Osteocyte (in vitro differentiated cells): Measurements from ENCODE around the gene ALPK3. TPM values are rescaled to one million over a fixed set of nuclear protein-coding genes. Genes with fewer than 3 reads are reported as not detected.

Experiments used
- DNase-seq: peaks from one replicate; pipeline ENCODE4 v3.0.0; 2021; ENCODE audit warnings: mixed read lengths; ENCODE audit not compliant: unreplicated experiment; ENCODE audit errors: extremely low spot score
- H3K27ac Mint-ChIP-seq: one replicate; pipeline ENCODE4 v1.8.0; 2021; ENCODE audit warnings: mild to moderate bottlenecking, mixed read lengths; ENCODE audit not compliant: unreplicated experiment
- H3K27me3 Mint-ChIP-seq: one replicate; pipeline ENCODE4 v1.8.0; 2021; ENCODE audit warnings: mixed read lengths; ENCODE audit not compliant: unreplicated experiment
- H3K36me3 Mint-ChIP-seq: one replicate; pipeline ENCODE4 v1.8.0; 2021; ENCODE audit warnings: mixed read lengths; ENCODE audit not compliant: unreplicated experiment
- H3K4me1 Mint-ChIP-seq: one replicate; pipeline ENCODE4 v1.8.0; 2021; ENCODE audit warnings: mixed read lengths; ENCODE audit not compliant: unreplicated experiment
- H3K4me3 Mint-ChIP-seq: one replicate; pipeline ENCODE4 v1.8.0; 2021; ENCODE audit warnings: mild to moderate bottlenecking, moderate library complexity, mixed read lengths; ENCODE audit not compliant: unreplicated experiment
- H3K9me3 Mint-ChIP-seq: one replicate; pipeline ENCODE4 v1.8.0; 2021; ENCODE audit warnings: mixed read lengths; ENCODE audit not compliant: unreplicated experiment
- CTCF ChIP-seq: fragments of 200-600 bp; sonication (generic); IDR thresholded peaks from 2 replicates; pipeline ENCODE4 v1.5.0; 2021; ENCODE audit warnings: antibody characterized with exemption, mild to moderate bottlenecking, moderate library complexity
- total RNA-seq: library from RNA; stranded (reverse); gene quantifications from 2 replicates; pipeline ENCODE4 v1.2.1, GENCODE V29; 2021

Gene ALPK3
- total RNA-seq, 1 donor from 2014 or later: 0.27 TPM

- Mint-ChIP-seq H3K36me3 (no peaks in the 10 kb centered on the region), H3K4me3 (no peak overlapping the region), H3K4me1 (peaks cover 2% of the 10 kb centered on the region), H3K9me3 (no peaks in the 10 kb centered on the region), H3K27me3 (peaks cover 17% of the 10 kb centered on the region), H3K27ac (no peak overlapping the region)
- no peak for DNase-seq
- TF ChIP-seq CTCF: no peak
These were observed 70.8 kb downstream of the ALPK3 start for GRCh38 chr15:84887938-84888337.

- Mint-ChIP-seq H3K36me3 (no peaks in the 10 kb centered on the region), H3K27ac (no peak overlapping the region), H3K27me3 (peaks cover 17% of the 10 kb centered on the region), H3K4me1 (peaks cover 2% of the 10 kb centered on the region), H3K4me3 (no peak overlapping the region), H3K9me3 (no peaks in the 10 kb centered on the region)
- no peak for TF ChIP-seq CTCF
- DNase-seq: no peak
These were observed 71.5 kb downstream of the ALPK3 start for GRCh38 chr15:84888639-84889038.

- H3K4me1 Mint-ChIP-seq: peaks cover 2% of the 10 kb centered on the region
- H3K27me3 Mint-ChIP-seq: peaks cover 16% of the 10 kb centered on the region
- DNase-seq: no peak
- no peak for TF ChIP-seq CTCF
- no peaks in the 10 kb centered on the region for H3K36me3 Mint-ChIP-seq
- no peak overlapping the region for H3K4me3 Mint-ChIP-seq
- no peak overlapping the region for H3K27ac Mint-ChIP-seq
- H3K9me3 Mint-ChIP-seq: no peaks in the 10 kb centered on the region
These were observed 72.3 kb downstream of the ALPK3 start for GRCh38 chr15:84889313-84889990.

- no peak overlapping the region for H3K27ac Mint-ChIP-seq
- TF ChIP-seq CTCF: no peak
These were observed 73.0 kb downstream of the ALPK3 start for GRCh38 chr15:84889991-84890669.

GRCh38 chr15:84890670-84891162 lies 73.6 kb downstream of the ALPK3 start:
- Mint-ChIP-seq H3K27me3 (peaks cover 14% of the 10 kb centered on the region), H3K4me1 (peaks cover 2% of the 10 kb centered on the region), H3K4me3 (no peak overlapping the region), H3K27ac (no peak overlapping the region), H3K36me3 (no peaks in the 10 kb centered on the region), H3K9me3 (no peaks in the 10 kb centered on the region)
- no peak for DNase-seq
- TF ChIP-seq CTCF: no peak

More at GRCh38 chr15:84889991-84890669, 73.0 kb downstream of the ALPK3 start:
- H3K36me3 Mint-ChIP-seq: no peaks in the 10 kb centered on the region
- no peak overlapping the region for H3K4me3 Mint-ChIP-seq
- no peak for DNase-seq
- no peaks in the 10 kb centered on the region for H3K9me3 Mint-ChIP-seq
- H3K4me1 Mint-ChIP-seq: peaks cover 2% of the 10 kb centered on the region
- H3K27me3 Mint-ChIP-seq: peaks cover 14% of the 10 kb centered on the region
